ENCODE results near the gene DDX24.

- no peak for TF ChIP-seq CTCF (conservative IDR thresholded peaks at IDR 0.05 in 1 of 2, IDR thresholded peaks at IDR 0.05 in 1 of 2; ENCODE audit: low read depth in 1 of 2, low read length in 2 of 2)
- TF ChIP-seq EZH2 (IDR thresholded peaks at IDR 0.05; ENCODE audit: low read length, missing control alignments), result no peak
Measured at GRCh38 chr14:94001016-94001415, 80.0 kb downstream of the DDX24 start.

All from fibroblast of lung (primary cell).